ENCODE measurements around the gene UNC93B1. TPM values are rescaled to one million over a fixed set of nuclear protein-coding genes. Genes with fewer than 3 reads are reported as not detected.

UNC93B1 gene
- total and polyA plus RNA-seq, 2 of the 8 experiments (the other 6 are each of a cell fraction or from before 2014, with no cell fraction given), result 18.9 to 34.3 TPM

DNA sequence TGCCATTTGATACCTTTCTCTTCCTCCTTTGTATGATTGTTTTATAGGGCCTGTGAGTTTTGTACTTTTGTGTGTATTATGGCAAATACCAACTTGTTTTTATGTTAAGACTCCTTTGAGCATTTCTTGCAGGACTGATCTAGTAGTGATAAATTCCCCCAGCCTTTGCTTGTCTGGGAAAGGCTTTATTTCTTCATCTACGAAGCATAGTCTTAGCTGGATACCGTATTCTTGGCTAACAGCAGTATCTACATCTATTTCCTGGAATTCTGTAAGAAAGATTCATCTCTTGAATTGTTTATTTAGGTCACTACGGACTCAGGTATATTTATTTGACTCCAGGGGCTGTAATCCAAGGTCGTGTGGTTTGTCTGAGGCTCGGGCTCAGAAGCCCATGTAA lies 20.6 kb upstream of the UNC93B1 start:
- Histone ChIP-seq H2BK120ac (replicated peaks; ENCODE audit: low read depth, low read length) (no peak overlapping the region), H4K20me1 (replicated peaks in 1 of 2; ENCODE audit: control insufficient read depth in 1 of 2, insufficient read depth in 2 of 2, low read length in 2 of 2) (no peaks in the 10 kb centered on the region), H3K27me3 (replicated peaks in 1 of 4; ENCODE audit: control insufficient read depth in 3 of 4, extremely low read depth in 1 of 4, insufficient read depth in 3 of 4, low read length in 3 of 4) (no peaks in the 10 kb centered on the region), H3K79me2 (ENCODE audit: control insufficient read depth in 1 of 2, insufficient read depth in 2 of 2, low read length in 2 of 2) (no peaks in the 10 kb centered on the region), H3K4me2 (ENCODE audit: insufficient read depth in 1 of 2, low read depth in 2 of 2, low read length in 2 of 2) (no peak overlapping the region), H3K4me3 (ENCODE audit: extremely low read depth in 1 of 4, insufficient read depth in 2 of 4, low read depth in 3 of 4, low read length in 4 of 4) (no peak overlapping the region), H3K4ac (replicated peaks; ENCODE audit: insufficient read length, low read depth, low read length) (no peak overlapping the region), H2BK20ac (ENCODE audit: low read length) (no peak overlapping the region), H4K91ac (replicated peaks; ENCODE audit: insufficient read length, low read length) (no peak overlapping the region), H3K79me1 (ENCODE audit: low read depth, low read length) (peaks cover 6% of the 10 kb centered on the region; the same call in 1 of the 2 replicates), H3K23me2 (ENCODE audit: low read depth, low read length) (no peaks in the 10 kb centered on the region), H2BK15ac (ENCODE audit: low read length) (no peak overlapping the region), H3K4me1 (replicated peaks in 1 of 4; ENCODE audit: control insufficient read depth in 3 of 4, insufficient read depth in 4 of 4, low read length in 3 of 4) (peaks cover 0 to 14% (median 8%) of the 10 kb centered on the region in 4 experiments; a peak in 5 of 7 replicates), H3K9ac (replicated peaks in 1 of 4; ENCODE audit: extremely low read depth in 1 of 4, low read depth in 3 of 4, low read length in 3 of 4) (no peak overlapping the region), H2BK12ac (ENCODE audit: low read depth, low read length) (no peak overlapping the region), H3K14ac (ENCODE audit: insufficient read length) (no peak overlapping the region), H3K23ac (ENCODE audit: insufficient read length) (no peak overlapping the region), H4K8ac (ENCODE audit: extremely low read depth, insufficient read depth, low read length) (no peak overlapping the region), H4K5ac (ENCODE audit: insufficient read length, low read depth, low read length) (no peak overlapping the region), H3K27ac (ENCODE audit: low read depth, low read length) (no peak overlapping the region), H2BK5ac (ENCODE audit: low read depth, low read length) (no peak overlapping the region), H3K18ac (ENCODE audit: extremely low read depth, low read length) (no peak overlapping the region), H3K56ac (replicated peaks; ENCODE audit: insufficient read length, low read depth, low read length) (no peak overlapping the region), H2AFZ (ENCODE audit: low read length) (no peak overlapping the region), H2AK5ac (ENCODE audit: low read depth, low read length) (no peak overlapping the region), H3K36me3 (ENCODE audit: control insufficient read depth in 2 of 4, insufficient read depth in 4 of 4, low read length in 3 of 4) (no peaks in the 10 kb centered on the region), H3K9me3 (ENCODE audit: insufficient read depth in 2 of 2, low read depth in 1 of 2, low read length in 1 of 2) (no peaks in the 10 kb centered on the region)
- TF ChIP-seq CBX8 (IDR thresholded peaks at IDR 0.05; ENCODE audit: borderline replicate concordance, low read depth, low read length), result no peak
- no peak for TF ChIP-seq SIX5 (IDR thresholded peaks at IDR 0.05; ENCODE audit: low read depth, low read length)
- TF ChIP-seq SUZ12 (IDR thresholded peaks at IDR 0.05; ENCODE audit: low read length), result no peak
- ChIA-PET POLR2A (ENCODE audit: partially characterized antibody) (interaction anchor here (0.6 to 1.5 kb wide), 4 partner anchors 9 to 81 kb away, joined by 3 to 4 read pairs (median 3); no protein-coding TSS in a partner anchor), CTCF (ENCODE audit: partially characterized antibody) (interaction anchor here (0.9 to 1.9 kb wide), 6 partner anchors 14 to 181 kb away, joined by 3 to 5 read pairs (median 3); partner anchors contain the start of gene ALDH3B1)
- no peak for DNase-seq (ENCODE audit: low read depth in 1 of 2, low spot score in 2 of 2)
- 90% methylated on average over 5 of the region's 5 CpGs; no CpG with 5 or more reads in 1 of the 2 experiments for WGBS, 2 experiments (ENCODE audit: extremely low coverage in 1 of 2, insufficient coverage in 1 of 2, insufficient read length in 1 of 2, insufficient replicate concordance in 2 of 2, low coverage in 1 of 2, low lambda C conversion rate in 2 of 2, missing lambda C conversion rate in 1 of 2)
- no peak for FAIRE-seq

All from H1 (cell line).